HG03025 (cell line): ENCODE results near the gene EMD.
A peak's percentile ranks its signal among the peaks of the same experiment; 100 is the strongest.
"Not testable (repeated sequence)": the region's sequence is repeated elsewhere in the genome, so short reads cannot be mapped to it uniquely, and the experiment has no call there.

Experiments used
- ATAC-seq: cut with Tn5 transposase; IDR thresholded peaks from one replicate; pipeline ENCODE4 v1.9.1; 2021; ENCODE audit warnings: mild to moderate bottlenecking, moderate library complexity; ENCODE audit not compliant: unreplicated experiment, low FRiP score

The EMD gene

DNA sequence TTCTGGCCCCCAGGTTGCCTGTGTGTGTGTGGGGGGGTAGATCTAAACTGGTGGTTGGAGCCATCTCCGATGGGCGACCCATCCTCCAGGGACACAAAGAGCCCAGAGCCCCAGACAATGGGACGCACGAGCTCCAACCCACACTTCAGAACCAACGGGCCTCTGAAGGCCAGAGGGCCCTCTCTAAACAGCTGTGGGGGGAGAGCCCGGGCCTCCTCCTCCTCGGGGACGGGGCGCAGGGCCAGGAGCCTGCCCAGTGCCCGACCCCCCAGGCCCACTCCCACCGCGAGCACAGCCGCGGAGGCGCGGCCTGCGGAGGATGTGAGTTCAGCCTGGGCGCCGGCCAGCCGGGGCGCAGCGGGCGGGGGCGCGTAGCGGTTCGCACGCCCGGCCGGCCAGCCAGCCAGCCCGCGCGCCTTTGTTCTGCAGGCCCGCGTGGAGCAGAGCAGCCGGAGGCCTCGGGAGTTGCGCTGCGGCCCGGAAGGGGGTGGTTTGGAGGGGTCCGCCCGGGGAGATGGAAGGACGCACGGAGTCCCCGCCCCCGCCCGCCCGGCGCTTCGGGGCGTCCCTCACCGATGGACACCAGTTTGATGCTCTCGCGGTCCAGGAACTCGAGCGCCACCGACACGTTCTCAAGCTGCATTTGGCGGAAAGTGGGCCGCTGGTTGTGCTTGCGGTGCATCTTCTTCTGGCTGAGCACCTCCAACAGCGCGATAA, 8.6 kb upstream of the EMD start:
- ATAC-seq: peak; percentile 3

DNA sequence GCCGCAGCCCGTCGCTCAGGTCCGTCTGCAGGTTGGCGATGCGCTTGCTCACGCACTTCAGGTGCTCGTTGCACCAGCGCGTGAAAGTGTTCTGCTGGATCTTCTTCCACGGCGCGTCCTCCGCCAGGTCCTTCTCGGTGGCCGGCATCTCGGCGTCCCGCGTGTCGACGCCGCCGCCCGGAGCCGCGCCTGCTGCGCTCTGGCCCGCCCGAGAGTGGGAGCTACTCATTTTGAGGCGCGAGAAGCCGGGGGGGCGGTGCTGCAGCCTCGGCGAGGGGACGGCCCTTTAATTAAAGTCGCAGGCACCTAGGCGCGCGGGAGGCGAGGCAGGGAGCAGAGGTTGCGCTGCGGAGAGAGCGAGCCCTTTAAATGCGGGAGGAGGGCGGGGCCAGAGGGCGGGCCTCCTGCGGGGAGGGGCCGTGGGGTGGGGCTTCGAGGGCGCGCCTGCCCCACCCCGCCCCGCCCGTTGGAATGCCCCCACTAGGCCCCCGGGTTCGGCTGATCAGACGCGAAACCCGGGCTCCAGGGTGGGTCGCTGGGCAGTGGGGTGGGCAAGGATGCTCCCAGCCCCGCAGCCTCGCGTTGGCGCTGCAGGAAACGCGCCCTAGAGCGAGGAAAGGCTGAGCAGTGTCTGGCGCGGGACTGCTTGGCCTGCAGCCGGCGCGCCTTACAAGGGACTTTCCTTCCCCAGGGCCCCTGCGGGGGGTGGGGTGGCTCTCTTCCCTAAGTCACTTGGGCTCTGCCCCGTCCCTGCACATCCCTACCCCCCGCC, 7.9 kb upstream of the EMD start:
- peak; percentile 54 for ATAC-seq

DNA sequence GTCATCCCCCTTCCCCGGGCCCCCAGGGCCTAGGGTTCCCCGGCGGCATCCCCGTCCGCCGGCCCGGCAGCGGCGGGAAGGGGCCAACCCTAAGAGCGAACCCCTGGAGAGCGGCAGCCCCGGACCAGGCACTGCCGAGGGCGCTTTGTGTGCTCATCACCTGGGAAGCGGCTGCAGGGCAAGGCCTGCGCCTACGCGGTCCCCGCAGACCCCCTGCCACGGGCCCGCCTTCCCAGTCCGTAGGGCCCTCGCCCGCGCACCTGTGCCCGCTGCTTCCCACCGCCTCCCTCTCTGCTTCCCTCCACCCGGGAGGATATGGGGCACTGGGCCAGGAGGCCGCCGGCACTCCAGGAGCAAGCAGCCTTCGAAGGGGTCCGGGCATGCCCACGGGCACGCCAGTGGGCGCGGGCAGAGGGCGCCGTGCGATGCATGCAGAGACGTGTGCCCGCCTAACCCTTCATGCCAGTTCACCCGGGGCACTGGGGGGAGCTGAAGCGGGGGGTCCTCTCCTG, 7.2 kb upstream of the EMD start:
- no peak for ATAC-seq

DNA sequence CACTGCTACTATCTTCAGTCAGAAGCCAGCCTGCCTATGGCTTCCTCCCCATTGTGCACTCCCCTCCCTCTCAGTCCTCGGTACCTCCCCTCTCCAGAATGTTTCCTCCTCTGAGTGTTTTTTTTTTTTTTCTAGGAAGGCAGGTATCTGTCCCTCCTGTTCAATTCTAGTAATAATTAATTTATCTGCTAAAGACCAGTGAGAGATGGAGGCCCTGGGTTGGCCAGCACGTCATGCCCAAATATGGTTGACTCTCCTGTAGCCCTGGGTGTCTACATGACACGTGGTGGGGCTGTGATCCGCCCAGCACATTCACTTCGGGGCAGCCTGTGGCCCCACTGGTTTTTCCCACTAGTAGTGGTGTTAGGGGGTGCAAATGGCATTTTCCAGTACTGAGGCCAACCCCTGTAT, 6.5 kb upstream of the EMD start:
- ATAC-seq: no peak

DNA sequence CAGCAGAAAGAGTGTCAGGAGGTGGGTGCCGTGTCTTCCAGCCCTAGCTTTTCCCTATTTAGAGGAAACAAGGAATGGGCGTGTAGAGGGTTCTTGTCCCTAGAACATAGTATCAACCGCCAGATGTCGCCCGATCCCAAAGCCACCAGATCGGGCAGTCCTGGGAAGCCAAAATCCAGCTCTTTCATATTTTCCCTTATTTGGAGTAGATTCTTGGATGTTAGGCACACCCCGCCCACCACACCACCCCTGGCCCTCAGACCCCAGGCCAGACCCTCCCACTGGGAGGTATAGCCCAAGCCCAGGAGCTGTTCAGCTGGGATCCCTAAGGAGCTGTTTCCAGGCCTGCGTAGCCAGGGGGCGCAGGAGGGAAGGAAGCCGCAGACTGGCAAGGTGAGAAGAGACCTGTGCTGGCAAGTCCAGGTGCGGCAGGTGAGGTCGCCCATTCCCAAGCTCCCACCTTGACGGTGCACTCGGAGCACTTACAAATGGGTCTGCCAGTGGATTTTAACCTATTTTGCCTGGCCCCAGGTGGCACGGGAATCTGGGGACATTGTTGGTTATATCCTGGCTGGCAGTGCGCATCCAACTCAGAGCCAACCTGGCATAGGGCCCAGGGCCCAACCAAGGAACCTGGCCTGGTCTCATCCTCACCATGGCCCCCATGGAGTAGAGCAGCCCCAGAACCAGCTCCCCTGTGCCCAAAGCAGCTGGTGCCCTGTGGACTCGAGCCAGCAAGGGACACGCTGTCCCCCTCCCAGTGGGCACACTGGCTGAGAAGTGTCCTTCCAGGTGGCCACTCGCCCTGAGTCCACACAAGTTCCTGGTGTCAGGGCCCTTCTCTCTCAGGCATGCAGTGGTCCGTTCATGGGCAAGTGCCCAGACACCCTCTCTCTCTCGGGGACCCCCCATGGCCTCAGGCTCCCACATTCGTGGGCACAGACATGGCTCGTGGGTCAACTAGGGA, 5.5 kb upstream of the EMD start:
- ATAC-seq: no peak

DNA sequence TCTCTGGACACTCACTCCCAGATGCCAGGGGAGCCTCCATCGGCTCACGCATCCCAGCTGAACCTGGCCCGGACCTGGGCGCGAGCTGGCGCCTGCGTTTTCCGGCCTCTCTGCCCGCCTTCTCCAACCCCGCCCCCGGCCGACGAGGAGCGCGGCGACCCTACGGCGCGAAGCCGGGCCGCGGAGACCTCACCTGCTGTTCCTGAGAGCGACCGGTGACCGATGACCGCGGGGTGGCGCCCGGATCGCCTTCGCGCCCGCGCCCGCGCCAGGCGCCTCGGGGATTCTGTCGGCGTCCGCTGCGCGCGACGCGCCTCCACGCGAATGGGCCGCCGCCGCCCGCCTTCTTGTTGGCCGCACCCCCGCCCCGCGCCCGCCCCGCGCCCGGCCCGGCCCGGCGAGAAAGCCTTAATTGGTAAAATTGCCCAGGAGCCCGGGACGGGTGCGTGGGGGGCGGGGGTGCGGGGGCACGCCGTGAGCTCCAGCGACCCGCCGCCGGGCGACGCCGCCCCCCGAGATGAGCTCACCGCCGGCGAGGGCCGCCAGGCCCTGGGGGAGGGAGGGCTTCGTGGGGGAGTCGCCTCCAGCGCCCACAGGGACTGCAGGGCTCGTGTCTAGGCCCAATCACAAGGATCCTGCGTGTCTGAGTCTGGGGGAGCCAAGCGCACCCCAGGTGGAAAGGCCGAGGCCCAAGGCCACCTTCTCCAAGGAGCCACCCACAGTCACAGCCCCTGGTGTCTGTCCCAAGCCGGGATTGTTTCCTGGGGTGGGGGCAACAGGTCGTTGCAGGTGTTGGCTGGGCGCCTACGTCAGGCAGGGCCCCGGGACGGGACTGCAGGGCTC, 4.6 kb upstream of the EMD start, which contains the start of gene FLNA:
Gene FLNA, minus strand, starts transcription at position 322 of the 843 bp plus-strand sequence. CDS start 3,389 bp downstream, outside the sequence.
- no peak for ATAC-seq

DNA sequence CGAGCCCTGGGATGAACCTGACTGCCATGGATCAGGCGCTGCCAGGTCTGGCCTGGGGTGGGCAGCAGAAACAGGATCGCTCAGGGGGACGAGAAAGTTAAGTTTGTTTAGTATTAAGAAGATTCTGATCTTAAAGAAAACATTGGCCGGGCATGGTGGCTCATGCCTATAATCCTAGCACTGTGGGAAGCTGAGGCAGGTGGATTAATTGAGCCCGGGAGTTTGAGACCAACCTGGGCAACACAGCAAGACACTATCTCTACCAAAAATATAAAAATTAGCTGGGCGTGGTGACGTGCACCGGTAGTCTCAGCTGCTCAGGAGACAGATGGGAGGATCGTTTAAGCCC, 4.0 kb upstream of the EMD start:
- no peak for ATAC-seq

DNA sequence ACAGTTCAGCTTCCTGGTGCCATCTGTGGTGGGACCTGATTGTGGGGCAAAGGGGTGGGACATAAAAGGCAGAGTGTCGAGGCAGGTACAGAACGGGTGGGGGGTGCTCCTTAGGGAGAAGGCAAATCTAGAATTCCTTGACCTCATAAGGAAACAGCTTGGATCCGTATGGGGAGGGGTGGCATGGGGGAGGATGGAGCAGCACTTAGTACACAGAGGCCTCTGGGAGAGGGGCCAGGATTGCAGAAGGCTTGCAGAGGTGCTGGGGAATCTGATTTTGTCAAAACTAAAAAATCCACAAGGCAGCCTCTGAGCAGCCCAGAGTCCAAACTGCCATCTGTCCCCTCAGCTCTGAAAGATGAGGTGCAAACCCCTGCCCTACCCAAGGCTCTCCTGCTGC, 2.3 kb upstream of the EMD start:
- ATAC-seq: no peak

DNA sequence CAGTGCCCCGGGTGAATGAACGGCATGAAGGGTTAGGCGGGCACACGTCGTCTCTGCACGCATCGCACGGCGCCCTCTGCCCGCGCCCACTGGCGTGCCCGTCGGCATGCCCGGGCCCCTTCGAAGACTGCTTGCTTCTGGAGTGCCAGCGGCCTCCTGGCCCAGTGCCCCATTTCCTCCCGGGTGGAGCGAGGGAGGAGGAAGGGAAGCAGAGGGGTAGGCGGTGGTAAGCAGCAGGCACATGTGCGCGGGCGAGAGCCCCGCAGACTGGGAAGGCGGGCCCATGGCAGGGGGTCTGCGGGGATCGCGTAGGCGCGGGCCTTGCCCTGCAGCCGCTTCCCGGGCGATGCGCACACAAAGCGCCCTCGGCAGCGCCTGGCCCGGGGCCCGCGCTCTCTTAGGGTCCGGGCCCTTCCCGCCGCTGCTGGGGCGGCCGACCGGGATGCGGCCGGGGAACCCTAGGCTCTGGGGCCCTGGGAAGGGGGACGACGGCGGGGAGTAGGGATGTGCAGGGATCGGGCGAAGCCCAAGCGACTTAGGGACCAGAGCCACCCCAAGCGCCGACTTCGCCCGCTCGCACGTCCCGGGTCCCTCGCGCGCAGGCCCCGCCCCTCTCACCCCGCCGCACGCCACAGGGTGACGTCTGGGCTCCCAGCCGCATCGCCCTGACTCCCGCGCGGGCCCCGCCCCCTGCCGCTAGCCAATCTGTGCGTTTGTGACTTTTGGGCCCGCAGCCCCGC, 866 bp upstream of the EMD start:
- ATAC-seq: no peak

DNA sequence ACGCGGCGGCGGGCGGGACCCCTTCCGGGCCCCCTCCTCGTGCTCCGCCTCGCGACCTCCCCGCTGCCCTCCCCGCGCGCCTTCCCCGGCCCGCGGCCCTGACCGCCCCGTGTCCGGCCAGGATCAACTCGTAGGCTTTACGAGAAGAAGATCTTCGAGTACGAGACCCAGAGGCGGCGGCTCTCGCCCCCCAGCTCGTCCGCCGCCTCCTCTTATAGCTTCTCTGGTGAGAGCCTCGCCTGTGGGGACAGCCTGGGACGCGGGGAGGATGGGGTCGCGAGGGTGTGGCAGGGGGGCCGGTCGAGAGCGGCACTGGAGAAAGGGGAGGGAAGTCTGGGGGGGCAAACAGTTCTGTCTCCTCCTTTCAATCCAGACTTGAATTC, 465 bp downstream of the EMD start:
- peak; percentile 3 for ATAC-seq

DNA sequence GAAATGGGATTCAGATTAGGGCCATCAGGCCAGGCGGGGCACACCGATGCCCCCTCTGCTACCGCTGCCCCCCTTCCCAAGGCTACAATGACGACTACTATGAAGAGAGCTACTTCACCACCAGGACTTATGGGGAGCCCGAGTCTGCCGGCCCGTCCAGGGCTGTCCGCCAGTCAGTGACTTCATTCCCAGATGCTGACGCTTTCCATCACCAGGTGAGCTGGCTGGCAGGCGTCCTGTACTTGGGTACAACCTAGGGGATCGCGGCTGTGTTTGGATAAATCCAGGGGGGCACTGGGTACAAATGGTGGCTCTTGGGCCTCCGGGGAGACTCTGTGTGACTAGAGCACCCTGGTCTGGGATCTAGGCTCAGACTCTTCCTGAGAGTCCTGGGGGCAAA, 1.1 kb downstream of the EMD start:
- ATAC-seq: no peak

DNA sequence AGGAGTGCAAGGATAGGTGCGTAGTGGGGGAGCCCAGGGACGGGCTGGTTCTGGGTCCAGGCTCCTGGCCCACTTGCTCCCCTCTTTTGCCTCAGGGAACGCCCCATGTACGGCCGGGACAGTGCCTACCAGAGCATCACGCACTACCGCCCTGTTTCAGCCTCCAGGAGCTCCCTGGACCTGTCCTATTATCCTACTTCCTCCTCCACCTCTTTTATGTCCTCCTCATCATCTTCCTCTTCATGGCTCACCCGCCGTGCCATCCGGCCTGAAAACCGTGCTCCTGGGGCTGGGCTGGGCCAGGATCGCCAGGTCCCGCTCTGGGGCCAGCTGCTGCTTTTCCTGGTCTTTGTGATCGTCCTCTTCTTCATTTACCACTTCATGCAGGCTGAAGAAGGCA, 1.7 kb downstream of the EMD start:
- ATAC-seq: no peak

DNA sequence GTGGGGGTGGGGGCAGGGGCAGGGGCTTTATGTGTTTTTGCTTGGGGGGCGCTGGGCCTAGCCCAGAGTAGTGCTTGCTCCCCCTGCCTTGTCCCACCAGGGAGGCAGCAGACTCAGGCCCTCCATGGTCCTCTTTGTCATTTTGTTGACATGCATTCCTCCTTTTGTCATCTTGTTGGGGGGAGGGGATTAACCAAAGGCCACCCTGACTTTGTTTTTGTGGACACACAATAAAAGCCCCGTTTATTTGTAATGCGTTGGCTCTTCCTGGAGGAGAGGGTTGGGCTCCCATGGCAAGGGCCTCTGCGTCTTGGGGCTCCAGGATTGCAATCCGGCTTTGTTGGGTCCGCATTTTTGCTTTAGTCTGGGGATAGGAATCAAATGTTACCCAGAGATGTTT, 2.2 kb downstream of the EMD start:
- ATAC-seq: no peak

DNA sequence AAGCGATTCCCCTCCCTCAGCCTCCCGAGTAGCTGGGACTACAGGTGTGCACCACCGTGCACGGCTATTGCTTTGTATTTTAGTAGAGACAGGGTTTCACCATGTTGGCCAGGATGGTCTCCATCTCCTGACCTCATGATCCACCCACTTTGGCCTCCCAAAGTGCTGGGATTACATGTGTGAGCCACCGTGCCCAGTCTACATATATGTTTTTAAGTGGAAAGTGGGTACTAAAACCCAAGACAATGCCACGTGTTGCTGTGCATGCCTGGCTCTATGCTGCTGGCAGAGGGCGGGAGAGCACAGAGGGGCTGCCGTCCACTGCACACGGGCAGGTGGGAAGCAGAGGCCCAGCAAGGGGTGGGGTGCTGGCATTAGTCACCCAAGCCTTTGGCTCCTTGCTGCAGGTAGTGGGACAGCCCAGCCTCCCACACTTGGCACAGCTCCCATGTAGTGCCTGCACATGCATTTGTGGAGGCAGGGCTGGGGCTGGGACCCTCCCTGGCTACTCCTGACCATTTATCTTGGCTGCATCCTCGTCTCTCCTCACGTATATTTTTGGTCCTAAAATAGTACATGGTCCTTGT, 3.5 kb downstream of the EMD start:
- no peak for ATAC-seq

DNA sequence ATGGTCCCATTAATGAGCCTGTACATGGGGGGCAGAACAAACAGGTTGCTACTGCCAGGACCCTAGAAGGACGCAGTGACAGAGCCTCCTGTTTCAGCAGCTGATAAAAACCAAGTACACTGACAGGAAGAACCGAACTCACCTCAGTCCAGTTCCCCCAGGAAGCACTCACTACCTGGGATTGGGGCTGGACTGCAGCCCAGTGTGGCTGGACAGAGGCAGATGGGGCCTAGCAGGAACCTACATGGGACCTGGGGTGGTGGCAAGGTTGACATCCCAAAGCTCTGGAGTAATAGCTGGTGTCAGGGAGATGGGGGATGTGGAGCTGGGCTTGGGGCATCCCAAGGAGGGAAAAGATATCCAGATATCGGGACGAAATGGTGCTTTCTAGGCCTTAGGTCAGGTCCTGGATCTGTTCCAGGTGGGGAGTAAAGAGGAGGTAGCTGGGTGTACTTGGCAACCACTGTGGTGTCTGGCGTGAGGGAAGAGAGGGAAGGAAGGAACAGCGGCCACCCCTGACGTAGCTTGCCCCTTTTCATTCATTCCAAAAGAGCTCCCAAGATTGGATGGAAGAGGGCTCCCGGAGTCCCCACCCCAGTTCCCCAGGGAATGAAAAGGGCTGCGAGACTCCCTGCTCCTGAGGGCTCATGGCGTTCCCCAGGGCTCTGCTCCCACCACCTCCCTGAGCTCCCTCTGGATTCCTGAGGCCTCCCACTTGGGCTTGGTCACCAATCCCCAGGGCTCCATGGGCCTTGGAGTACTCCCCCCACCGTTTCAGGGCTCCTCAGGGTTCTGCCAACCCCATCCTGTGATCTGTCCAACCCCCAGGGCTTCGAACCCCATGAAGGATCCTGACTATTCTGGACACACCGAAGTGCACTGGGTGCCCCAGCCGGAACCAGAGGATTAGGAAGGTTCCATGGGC, 4.5 kb downstream of the EMD start:
- ATAC-seq: no peak

DNA sequence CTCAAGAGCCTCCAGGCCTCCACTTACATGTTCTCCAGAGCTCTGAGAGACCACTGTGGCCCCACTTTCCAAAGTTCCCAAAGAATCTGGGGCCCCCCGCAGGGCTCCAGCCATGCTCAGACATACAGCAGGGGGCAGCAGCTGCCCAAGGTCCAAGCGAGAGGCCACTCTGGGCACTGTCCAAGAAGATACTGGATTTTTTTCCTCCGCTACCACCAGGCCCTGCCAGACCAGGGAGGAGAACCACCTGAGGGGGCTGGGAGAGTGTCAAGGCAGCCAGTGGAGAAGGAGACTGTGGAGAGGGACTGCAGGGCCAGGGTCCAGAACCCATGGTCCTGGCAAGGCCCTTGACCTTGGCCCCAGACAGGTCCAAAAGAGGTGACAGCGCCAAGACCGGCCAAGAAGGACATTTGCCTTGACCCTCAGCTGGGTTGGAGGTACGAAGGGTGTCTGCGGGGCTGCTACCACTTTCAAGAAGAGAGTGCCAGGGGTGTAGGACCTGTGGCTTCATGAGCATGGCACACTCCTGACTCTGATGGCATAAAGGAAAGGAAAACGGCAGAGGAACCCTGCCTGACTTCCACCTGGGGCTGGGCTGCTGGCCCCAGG, 5.3 kb downstream of the EMD start:
- ATAC-seq: no peak

DNA sequence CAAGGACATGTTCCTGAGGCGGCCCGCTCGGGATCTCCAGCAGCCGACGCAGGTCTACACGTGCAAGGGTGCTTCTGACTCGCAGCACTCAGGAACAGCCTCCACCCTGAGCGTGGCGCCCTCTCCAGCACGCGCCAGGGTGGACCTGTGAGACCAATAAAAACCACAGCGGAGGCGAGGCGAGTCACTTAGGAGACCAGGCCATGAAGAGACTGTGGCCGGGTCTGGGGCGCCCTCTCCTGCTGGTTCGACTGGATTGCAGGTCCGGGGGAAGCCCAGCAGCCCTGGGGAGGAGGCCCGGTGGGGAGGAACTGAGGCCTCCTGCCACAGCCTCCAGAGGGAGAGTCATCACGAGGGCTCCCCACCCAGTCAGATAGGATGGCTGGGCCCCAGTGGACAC, 9.0 kb downstream of the EMD start:
- ATAC-seq: not testable (repeated sequence)
